ENCODE results near the gene ATG16L2.

The ATG16L2 gene, protein sequence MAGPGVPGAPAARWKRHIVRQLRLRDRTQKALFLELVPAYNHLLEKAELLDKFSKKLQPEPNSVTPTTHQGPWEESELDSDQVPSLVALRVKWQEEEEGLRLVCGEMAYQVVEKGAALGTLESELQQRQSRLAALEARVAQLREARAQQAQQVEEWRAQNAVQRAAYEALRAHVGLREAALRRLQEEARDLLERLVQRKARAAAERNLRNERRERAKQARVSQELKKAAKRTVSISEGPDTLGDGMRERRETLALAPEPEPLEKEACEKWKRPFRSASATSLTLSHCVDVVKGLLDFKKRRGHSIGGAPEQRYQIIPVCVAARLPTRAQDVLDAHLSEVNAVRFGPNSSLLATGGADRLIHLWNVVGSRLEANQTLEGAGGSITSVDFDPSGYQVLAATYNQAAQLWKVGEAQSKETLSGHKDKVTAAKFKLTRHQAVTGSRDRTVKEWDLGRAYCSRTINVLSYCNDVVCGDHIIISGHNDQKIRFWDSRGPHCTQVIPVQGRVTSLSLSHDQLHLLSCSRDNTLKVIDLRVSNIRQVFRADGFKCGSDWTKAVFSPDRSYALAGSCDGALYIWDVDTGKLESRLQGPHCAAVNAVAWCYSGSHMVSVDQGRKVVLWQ

DNA sequence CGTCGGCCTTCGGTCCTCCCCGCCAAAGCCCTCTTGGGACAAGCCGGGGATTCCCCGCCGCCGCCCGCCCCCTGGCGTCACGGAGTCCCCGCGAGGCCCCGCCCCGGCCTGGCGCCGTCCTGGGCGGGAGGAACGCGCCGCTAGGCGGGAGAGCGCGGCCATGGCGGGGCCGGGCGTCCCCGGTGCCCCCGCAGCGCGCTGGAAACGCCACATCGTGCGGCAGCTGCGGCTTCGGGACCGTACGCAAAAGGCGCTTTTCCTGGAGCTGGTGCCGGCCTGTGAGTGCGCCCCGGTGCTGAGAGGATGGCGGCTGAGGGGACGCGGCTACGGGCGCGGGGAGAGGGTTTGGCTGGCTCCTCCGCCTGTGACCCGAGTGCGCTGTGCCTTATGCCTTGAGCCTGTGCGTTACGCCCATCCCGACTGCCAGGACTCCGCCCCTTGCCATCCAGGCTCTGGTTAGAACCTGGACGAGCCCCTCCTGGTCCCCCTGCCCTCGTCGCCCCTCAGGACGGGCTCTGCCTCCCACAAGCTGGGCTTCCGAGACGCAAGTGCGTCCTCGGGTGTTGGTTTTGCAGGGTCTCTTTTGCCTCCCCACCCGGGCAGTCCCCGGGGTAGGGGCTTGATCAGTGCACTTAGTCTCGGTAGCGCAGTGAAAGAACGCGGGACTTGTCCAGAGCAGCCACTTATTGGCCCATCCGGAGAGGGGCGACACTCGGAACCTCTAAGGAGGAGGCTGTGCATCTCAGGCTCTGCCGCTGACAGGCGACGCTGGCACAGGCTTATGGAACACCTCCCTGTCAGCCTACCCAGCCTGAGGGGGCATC is at the start of gene ATG16L2:
Gene ATG16L2, plus strand, starts transcription at position 126 of the 824 bp plus-strand sequence. Its CDS starts 35 bp downstream, at position 161.
- Mint-ChIP-seq H3K27me3 (ENCODE audit: low read depth, poor library complexity) (peaks cover 16% of the 10 kb centered on the region), H3K4me1 (peaks cover 40% of the 10 kb centered on the region), H3K27ac (peak within 1 kb of the TSS; percentile 97), H3K9me3 (no peaks in the 10 kb centered on the region), H3K4me3 (peak within 1 kb of the TSS; percentile 95), H3K36me3 (ENCODE audit: low read depth) (peaks cover 20% of the 10 kb centered on the region)
- TF ChIP-seq, protein P1, sequence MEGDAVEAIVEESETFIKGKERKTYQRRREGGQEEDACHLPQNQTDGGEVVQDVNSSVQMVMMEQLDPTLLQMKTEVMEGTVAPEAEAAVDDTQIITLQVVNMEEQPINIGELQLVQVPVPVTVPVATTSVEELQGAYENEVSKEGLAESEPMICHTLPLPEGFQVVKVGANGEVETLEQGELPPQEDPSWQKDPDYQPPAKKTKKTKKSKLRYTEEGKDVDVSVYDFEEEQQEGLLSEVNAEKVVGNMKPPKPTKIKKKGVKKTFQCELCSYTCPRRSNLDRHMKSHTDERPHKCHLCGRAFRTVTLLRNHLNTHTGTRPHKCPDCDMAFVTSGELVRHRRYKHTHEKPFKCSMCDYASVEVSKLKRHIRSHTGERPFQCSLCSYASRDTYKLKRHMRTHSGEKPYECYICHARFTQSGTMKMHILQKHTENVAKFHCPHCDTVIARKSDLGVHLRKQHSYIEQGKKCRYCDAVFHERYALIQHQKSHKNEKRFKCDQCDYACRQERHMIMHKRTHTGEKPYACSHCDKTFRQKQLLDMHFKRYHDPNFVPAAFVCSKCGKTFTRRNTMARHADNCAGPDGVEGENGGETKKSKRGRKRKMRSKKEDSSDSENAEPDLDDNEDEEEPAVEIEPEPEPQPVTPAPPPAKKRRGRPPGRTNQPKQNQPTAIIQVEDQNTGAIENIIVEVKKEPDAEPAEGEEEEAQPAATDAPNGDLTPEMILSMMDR (IDR thresholded peaks at IDR 0.05), result no peak
- DNase-seq, result peak; percentile 91

DNA sequence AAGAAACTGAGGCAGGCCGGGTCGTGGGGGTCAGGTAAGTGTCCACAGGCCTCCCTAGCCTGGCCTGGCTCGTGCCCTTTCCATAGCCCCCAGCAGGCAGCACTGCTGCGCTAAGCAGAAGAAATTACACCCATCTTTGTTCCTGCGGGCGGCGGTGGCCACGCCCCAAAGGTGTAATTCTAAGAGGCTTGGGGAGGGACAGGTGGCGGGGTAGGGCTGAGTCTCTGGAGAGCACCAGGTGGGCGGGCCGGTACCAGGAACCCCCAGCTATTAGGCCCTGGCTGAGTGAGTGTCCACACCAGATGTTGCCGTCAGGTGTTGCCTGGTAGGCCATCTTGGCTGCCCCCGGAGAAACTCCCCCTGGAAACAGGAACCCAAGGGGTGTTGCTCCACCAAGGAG is 49.7 kb upstream of the ATG16L2 start:
- H3K4me1 Mint-ChIP-seq, result peaks cover 53% of the 10 kb centered on the region
- H3K27me3 Mint-ChIP-seq (ENCODE audit: low read depth, poor library complexity), result peaks cover 5% of the 10 kb centered on the region
- peaks cover 9% of the 10 kb centered on the region for H3K36me3 Mint-ChIP-seq (ENCODE audit: low read depth)
- H3K4me3 Mint-ChIP-seq, result no peak overlapping the region
- H3K27ac Mint-ChIP-seq, result no peak overlapping the region
- DNase-seq, result no peak
- H3K9me3 Mint-ChIP-seq, result no peaks in the 10 kb centered on the region
- TF ChIP-seq, protein P1 (IDR thresholded peaks at IDR 0.05), result no peak

DNA sequence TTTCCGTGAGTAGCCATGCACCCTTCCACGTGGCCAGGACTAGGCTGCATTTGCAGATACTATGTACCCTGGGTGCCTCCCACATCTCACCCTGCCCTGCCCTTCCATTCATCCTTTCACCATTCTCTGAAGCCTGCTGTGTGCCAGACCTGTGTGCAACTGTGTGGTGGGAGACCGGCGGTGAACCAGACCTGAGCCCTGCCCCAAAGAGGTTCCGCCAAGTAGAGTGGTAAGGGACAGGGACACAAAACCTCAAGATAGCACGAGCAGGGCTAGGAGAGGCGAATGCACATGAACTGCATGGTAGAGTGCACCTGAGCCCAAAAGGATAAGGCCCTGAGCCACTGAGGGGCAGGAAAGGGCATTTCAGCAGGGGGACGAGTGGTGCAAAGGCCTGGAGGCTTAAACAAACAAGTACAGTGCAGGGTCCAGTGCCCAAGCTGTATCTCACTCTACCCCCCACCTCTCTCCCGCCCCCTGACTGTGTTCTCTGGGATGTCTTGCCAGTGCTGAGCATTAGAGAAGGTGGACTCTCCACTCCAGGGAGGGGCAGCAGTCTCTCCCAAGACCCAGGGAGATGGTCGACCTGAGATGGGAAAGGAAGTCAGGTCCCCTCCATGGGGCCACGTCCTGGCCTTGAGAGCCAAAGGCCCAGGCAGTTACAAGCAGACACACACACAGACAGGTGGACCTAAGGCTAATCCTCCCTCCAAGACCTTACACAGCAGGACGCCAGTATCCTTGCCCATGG is 47.9 kb upstream of the ATG16L2 start:
- Mint-ChIP-seq H3K27ac (no peak overlapping the region), H3K4me1 (peaks cover 38% of the 10 kb centered on the region), H3K27me3 (ENCODE audit: low read depth, poor library complexity) (no peaks in the 10 kb centered on the region), H3K36me3 (ENCODE audit: low read depth) (peaks cover 3% of the 10 kb centered on the region), H3K9me3 (no peaks in the 10 kb centered on the region), H3K4me3 (no peak overlapping the region)
- DNase-seq, result no peak
- TF ChIP-seq, protein P1 (IDR thresholded peaks at IDR 0.05), result no peak

DNA sequence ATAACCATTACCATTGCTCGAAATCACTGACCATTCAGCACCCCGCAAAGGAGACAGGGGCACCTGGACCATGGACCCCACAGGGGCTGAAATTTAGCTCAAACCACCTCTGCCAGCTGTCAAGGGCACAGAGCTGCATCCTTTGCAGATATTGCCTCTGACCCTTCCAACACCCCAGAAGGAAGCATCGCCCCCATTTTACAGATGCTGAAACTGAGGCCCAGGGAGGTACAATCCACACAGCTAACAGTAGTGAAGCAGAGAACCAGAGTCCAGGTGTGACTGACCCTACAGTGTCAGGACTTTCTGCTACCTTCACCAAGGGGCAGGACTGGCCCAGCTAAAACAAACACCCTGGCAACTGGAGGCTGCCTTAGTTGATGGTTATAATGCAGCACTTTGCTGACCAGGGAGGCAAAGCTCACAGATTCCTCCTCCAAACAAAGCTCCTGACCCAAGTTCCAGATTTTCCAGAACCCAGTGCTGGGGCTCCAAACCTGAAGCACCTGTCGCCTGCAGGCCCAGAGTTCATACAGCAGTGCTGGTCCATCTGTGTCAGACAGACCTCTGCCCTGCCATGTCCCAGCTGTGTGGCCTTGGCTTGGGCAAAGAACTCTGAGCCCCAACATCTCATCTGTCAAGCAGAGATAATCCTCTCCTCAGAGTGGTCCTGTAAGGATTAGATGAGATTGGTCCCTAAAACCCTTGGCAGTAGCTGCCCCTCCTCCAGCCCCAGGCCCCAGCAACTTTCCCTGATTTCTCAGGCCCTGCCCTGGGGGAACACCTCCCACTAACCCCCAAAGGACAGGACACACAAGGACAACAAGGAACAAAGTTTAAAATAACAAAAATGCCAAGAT is 46.8 kb upstream of the ATG16L2 start:
- Mint-ChIP-seq H3K4me3 (no peak overlapping the region), H3K27ac (no peak overlapping the region), H3K36me3 (ENCODE audit: low read depth) (no peaks in the 10 kb centered on the region), H3K27me3 (ENCODE audit: low read depth, poor library complexity) (no peaks in the 10 kb centered on the region), H3K4me1 (peaks cover 47% of the 10 kb centered on the region), H3K9me3 (no peaks in the 10 kb centered on the region)
- TF ChIP-seq, protein P1 (IDR thresholded peaks at IDR 0.05), result no peak
- no peak for DNase-seq

DNA sequence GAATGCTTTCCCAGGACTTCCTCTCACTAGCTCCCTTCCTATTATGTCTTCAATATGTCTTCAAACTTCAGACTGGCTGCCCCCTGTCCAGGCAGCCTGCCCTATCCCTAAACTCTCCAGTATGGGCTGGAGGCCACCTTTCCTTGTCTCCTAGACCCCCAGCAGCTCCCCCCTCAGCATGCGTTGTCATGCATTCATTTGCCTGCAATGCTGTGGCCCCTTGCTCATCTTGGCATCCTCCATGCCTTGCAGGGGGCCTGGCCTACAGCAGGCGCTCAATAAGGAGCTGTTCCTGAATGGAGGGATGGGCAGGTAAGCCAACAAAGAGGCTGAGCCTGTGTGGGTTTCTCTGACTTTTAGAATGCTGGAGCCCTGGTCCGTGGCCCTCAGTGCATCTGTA is 45.6 kb upstream of the ATG16L2 start:
- no peak for DNase-seq
- TF ChIP-seq, protein P1 (IDR thresholded peaks at IDR 0.05), result no peak
- Mint-ChIP-seq H3K4me1 (peaks cover 54% of the 10 kb centered on the region), H3K4me3 (no peak overlapping the region), H3K9me3 (no peaks in the 10 kb centered on the region), H3K27me3 (ENCODE audit: low read depth, poor library complexity) (no peaks in the 10 kb centered on the region), H3K36me3 (ENCODE audit: low read depth) (no peaks in the 10 kb centered on the region), H3K27ac (no peak overlapping the region)

Data from nephron progenitor cell (in vitro differentiated cells).